ENCODE results near the gene SLC25A21. TPM values are rescaled to one million over a fixed set of nuclear protein-coding genes. Genes with fewer than 3 reads are reported as not detected.

SLC25A21 gene
- total and polyA plus RNA-seq, 4 donors = 0.65 to 1.4 (median 1.3) TPM; not detected in 1

DNA sequence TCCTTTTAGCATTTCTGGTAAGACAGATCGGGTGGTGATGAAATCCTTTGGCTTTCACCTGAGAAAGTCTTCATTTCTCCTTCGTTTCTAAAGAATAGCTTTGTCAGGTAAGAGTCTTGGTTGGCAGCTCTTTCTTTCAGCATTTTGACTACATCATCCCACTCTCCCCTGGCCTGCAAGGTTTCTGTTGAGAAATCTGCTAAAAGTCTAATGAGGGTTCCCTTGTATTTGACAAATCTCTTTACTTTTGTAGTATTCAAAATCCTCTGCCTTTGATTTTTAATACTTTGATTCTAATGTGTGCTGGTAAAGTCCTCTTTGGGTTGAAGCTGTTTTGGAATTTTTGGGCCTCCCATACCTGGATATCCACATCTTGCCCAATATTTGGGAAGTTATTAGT is 390.5 kb downstream of the SLC25A21 start:
- intact Hi-C loops (cut with DNase I) = no loop called here
- 88 to 89% methylated on average over 2 of the region's 2 CpGs for WGBS, 2 donors
- H3K9me3 ChIP-seq (ENCODE audit: control insufficient read depth, low read length) = peaks cover 3% of the 10 kb centered on the region

DNA sequence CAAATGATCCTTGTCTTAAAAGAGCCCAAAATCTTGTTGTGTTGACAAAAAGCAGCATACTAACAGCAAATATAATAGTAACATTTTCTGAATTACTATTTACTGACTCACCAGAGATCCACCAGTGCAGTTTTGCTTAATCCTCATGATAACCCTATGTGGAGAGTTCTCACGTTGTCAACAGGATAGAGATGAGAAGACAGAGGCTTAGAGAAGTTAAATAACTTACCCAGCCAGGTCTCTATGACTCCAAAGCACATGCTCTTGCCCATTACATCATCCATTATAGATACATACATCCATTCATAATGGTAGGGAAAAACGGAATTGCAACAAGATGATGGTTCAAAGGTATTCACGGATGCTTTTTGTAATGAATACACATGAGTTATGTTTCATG is 398.8 kb downstream of the SLC25A21 start:
- Histone ChIP-seq H3K27me3 (ENCODE audit: control insufficient read depth in 1 of 2, insufficient read depth in 2 of 2, low read length in 1 of 2) (no peaks in the 10 kb centered on the region), H3K4me3 (ENCODE audit: low read length in 2 of 2) (no peak overlapping the region), H3K36me3 (ENCODE audit: control insufficient read depth in 1 of 2, insufficient read depth in 2 of 2, low read length in 1 of 2) (no peaks in the 10 kb centered on the region), H3K27ac (ENCODE audit: low read depth in 1 of 2, low read length in 2 of 2) (no peak overlapping the region), H3K4me1 (ENCODE audit: control insufficient read depth in 1 of 2, insufficient read depth in 2 of 2, low read length in 2 of 2) (peaks cover 0 to 2% of the 10 kb centered on the region in 2 donors), H3K9me3 (ENCODE audit: control insufficient read depth, low read length) (no peaks in the 10 kb centered on the region)
- intact Hi-C loops (cut with DNase I) = no loop called here
- DNase-seq = no peak
- no peak for ATAC-seq (ENCODE audit: low FRiP score)
- WGBS, 2 donors = 67 to 71% methylated on average over 3 of the region's 3 CpGs

More for the DNA sequence above, 390.5 kb downstream of the SLC25A21 start:
- DNase-seq = no peak
- H3K4me3 ChIP-seq (ENCODE audit: low read length in 2 of 2) = no peak overlapping the region
- no peak for ATAC-seq (ENCODE audit: low FRiP score)
- no peaks in the 10 kb centered on the region for H3K4me1 ChIP-seq (ENCODE audit: control insufficient read depth in 1 of 2, insufficient read depth in 2 of 2, low read length in 2 of 2)
- H3K36me3 ChIP-seq (ENCODE audit: control insufficient read depth in 1 of 2, insufficient read depth in 2 of 2, low read length in 1 of 2) = no peaks in the 10 kb centered on the region
- no peak overlapping the region for H3K27ac ChIP-seq (ENCODE audit: low read depth in 1 of 2, low read length in 2 of 2)
- no peaks in the 10 kb centered on the region for H3K27me3 ChIP-seq (ENCODE audit: control insufficient read depth in 1 of 2, insufficient read depth in 2 of 2, low read length in 1 of 2)

DNA sequence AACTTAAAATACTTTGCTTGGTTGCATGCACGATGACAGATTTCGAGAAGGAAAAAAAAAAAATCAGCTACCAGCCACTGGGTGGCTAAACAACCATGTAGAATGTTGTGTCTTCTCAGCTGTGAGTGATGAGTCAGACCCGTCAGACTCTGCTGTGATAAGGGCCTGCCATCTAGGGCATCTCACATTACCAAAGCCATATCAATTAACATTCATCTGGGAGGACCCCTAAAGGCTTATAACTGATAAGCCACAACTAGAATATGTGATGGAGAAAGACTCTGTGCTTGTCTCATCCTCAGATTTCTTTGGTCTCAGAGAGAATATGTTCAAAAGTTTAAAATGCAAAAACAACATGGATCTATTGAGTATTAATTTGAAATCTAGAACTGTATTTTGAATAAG is 399.3 kb downstream of the SLC25A21 start:
- no peak for ATAC-seq (ENCODE audit: low FRiP score)
- 15 to 22% methylated on average over 3 of the region's 3 CpGs for WGBS, 2 donors
- no peaks in the 10 kb centered on the region for H3K27me3 ChIP-seq (ENCODE audit: control insufficient read depth in 1 of 2, insufficient read depth in 2 of 2, low read length in 1 of 2)
- no peak overlapping the region for H3K27ac ChIP-seq (ENCODE audit: low read depth in 1 of 2, low read length in 2 of 2)
- H3K4me3 ChIP-seq (ENCODE audit: low read length in 2 of 2) = no peak overlapping the region
- H3K4me1 ChIP-seq (ENCODE audit: control insufficient read depth in 1 of 2, insufficient read depth in 2 of 2, low read length in 2 of 2) = peaks cover 0 to 2% of the 10 kb centered on the region in 2 donors
- H3K9me3 ChIP-seq (ENCODE audit: control insufficient read depth, low read length) = no peaks in the 10 kb centered on the region
- H3K36me3 ChIP-seq (ENCODE audit: control insufficient read depth in 1 of 2, insufficient read depth in 2 of 2, low read length in 1 of 2) = no peaks in the 10 kb centered on the region
- intact Hi-C loops (cut with DNase I) = no loop called here
- DNase-seq = no peak

DNA sequence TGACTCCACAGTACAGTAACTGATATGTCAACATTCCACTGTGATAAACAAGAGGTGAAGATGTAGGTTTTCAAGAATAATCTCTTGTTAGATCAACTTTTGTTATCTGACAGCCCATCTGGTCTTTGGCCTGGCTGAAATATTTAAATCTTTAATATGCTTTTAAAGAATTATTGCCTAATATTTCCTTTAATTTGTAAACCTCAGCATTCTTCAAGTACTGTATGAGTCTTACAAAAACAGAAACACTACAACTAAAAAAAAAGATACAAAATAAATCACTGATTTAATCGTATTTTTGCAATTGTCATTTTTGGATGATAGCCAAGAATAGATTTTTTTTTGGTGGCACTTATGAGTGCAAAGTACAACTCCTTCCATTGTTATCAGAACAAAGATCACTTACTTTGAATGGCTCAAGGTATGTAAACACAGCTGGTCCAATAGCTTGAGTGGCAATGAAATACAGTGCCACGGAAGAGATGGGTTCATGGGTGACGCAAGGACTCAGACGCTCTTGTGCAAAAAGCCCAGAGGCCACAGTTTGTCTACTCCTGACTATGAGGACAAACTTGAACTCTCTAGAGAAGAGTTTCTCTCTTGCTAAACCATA is 401.3 kb downstream of the SLC25A21 start:
- no peak for ATAC-seq (ENCODE audit: low FRiP score)

DNA sequence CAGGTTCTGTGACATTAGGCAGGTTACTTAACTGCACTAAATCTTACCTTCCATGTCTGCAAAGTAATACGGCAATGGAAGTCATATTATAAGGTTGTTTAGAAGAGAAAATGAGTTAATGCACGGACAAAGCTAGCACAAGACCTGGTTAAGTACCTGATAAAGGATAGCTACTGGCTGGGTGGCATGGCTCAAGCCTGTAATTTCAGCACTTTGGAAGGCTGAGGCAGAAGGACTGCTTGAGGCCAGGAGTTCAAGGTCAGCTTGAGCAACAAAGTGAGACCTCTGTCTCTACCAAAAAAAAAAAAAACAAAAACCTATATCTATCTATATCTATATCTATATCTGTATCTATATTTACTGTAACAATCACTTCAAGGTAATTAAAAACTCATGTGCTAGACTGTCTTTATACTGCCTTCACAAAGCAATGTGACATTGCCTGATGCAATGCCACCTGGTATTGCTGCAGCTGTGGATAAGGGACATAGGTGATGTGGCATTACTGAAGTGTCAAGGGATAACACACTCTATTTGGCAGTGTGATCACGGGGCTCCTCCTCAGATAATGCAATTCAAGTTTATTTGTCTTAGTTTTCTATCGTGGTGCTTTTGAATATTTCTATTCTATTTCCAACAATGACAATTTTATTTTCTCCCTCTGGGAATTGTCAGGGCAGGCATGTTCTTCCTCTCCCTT is 403.6 kb downstream of the SLC25A21 start:
- intact Hi-C loops (cut with DNase I) = no loop called here
- DNase-seq (no peak), ATAC-seq (ENCODE audit: low FRiP score) (no peak)
- Histone ChIP-seq H3K9me3 (ENCODE audit: control insufficient read depth, low read length) (peaks cover 2% of the 10 kb centered on the region), H3K27me3 (ENCODE audit: control insufficient read depth in 1 of 2, insufficient read depth in 2 of 2, low read length in 1 of 2) (no peaks in the 10 kb centered on the region), H3K27ac (ENCODE audit: low read depth in 1 of 2, low read length in 2 of 2) (no peak overlapping the region), H3K36me3 (ENCODE audit: control insufficient read depth in 1 of 2, insufficient read depth in 2 of 2, low read length in 1 of 2) (no peaks in the 10 kb centered on the region), H3K4me3 (ENCODE audit: low read length in 2 of 2) (no peak overlapping the region), H3K4me1 (ENCODE audit: control insufficient read depth in 1 of 2, insufficient read depth in 2 of 2, low read length in 2 of 2) (peaks cover 0 to 2% of the 10 kb centered on the region in 2 donors)
- WGBS, 2 donors = 64 to 72% methylated on average over 4 of the region's 4 CpGs

More for the DNA sequence above, 401.3 kb downstream of the SLC25A21 start:
- Histone ChIP-seq H3K27ac (ENCODE audit: low read depth in 1 of 2, low read length in 2 of 2) (no peak overlapping the region), H3K27me3 (ENCODE audit: control insufficient read depth in 1 of 2, insufficient read depth in 2 of 2, low read length in 1 of 2) (no peaks in the 10 kb centered on the region), H3K9me3 (ENCODE audit: control insufficient read depth, low read length) (no peaks in the 10 kb centered on the region), H3K4me1 (ENCODE audit: control insufficient read depth in 1 of 2, insufficient read depth in 2 of 2, low read length in 2 of 2) (peaks cover 0 to 2% of the 10 kb centered on the region in 2 donors), H3K4me3 (ENCODE audit: low read length in 2 of 2) (no peak overlapping the region), H3K36me3 (ENCODE audit: control insufficient read depth in 1 of 2, insufficient read depth in 2 of 2, low read length in 1 of 2) (no peaks in the 10 kb centered on the region)
- no peak for DNase-seq
- intact Hi-C loops (cut with DNase I) = no loop called here
- WGBS, 2 donors = 37 to 42% methylated on average over 4 of the region's 4 CpGs

DNA sequence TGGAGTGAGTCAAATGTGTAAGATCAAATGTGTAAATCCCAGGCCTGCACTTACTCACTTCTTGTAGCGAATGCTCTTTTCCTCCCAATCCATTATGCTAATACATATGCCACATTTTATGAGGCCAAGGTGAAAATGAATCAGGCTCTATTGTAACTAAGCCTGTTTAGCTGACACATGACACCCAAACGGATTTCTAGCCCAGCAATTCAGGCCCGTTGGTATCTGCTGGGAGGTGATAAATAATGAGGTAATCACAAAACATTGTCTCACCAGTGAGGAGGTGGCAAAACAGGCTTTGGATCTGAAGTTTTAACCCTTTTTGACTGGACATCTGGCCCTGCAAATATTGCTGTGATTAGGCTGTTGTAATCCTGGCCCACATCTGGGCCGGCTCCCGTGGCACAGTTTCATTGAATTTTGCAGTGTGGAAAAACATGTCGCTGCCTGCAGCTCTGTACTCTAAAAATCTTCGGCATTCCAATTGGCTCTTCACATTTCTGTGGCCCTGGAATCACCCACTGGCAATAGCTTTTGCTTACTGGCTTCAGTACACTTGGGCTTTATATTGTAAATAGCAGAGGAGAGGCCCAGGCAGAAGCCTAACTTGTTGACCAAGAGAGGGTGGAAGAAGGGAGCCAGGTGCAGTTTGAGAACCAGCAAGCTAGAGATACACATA is 404.7 kb downstream of the SLC25A21 start:
- intact Hi-C loops (cut with DNase I) = no loop called here
- H3K4me3 ChIP-seq (ENCODE audit: low read length in 2 of 2) = no peak overlapping the region
- no peak for DNase-seq
- H3K27ac ChIP-seq (ENCODE audit: low read depth in 1 of 2, low read length in 2 of 2) = no peak overlapping the region
- no peaks in the 10 kb centered on the region for H3K4me1 ChIP-seq (ENCODE audit: control insufficient read depth in 1 of 2, insufficient read depth in 2 of 2, low read length in 2 of 2)
- no peak for ATAC-seq (ENCODE audit: low FRiP score)
- peaks cover 2% of the 10 kb centered on the region for H3K9me3 ChIP-seq (ENCODE audit: control insufficient read depth, low read length)
- whole genome bisulfite sequencing, 2 donors = 37 to 49% methylated on average over 7 of the region's 7 CpGs
- no peaks in the 10 kb centered on the region for H3K27me3 ChIP-seq (ENCODE audit: control insufficient read depth in 1 of 2, insufficient read depth in 2 of 2, low read length in 1 of 2)
- no peaks in the 10 kb centered on the region for H3K36me3 ChIP-seq (ENCODE audit: control insufficient read depth in 1 of 2, insufficient read depth in 2 of 2, low read length in 1 of 2)

DNA sequence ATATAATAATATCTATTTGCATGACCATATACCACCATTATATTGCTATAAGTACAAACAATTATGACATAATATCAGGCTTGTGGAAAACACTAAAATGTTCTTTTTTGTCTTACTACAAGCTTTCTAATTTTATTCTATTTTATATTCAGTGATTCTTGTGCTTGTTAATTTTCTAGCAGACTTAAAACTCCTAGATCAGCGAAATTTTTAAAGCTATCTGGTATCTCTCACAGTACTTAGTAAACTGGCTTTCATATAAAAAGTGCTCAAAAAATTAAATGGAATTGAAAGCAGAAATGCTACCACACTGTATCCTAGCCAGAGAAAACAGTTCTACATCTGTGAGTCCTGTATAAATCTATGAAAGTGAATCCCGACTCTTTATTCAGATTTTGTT is 405.4 kb downstream of the SLC25A21 start:
- whole genome bisulfite sequencing, 2 donors = 74 to 78% methylated on average over 2 of the region's 2 CpGs
- no peak for DNase-seq
- no peak for ATAC-seq (ENCODE audit: low FRiP score)

DNA sequence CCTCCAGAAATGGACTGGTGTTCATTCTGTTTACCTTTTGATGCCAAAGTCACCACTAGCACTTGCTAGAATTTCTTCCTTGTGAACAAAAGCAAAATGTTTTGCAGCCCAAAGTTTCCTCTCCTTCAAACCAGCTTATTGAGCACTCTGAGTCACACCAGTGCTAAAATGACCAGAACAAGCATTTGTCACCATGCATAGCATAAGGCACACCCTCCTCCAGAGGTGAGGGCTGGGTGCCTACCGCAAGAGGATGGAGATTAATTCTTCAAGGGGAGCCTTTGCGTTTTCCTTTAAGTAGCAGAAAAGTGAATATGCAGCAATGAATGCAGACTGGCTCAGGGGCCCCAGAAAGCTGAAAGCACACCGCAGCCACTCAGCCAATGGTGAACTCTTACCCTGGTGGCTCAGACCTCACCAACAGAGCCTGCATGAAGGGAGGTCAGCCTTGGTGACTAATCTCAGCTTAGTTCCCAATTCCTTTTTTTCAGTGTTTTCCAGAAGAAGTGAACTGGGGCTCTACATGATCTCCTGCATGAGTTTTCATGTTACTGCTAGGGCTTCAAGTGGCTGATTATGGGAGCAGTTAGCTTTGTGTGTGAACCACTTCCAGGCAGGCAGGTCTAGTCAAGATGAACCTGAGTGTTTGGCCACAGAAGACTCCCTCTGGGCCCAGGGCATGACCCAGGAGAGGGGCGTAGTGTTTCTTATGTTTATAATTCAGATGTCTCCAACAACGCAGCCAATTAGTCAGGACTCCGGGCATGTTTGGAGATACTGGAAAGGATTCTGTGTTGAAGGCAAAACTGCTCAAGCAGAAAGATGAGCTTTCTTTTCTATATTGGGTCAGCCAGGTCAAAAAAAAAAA is 414.4 kb downstream of the SLC25A21 start:
- H3K9me3 ChIP-seq (ENCODE audit: control insufficient read depth, low read length) = peaks cover 3% of the 10 kb centered on the region
- H3K27me3 ChIP-seq (ENCODE audit: control insufficient read depth in 1 of 2, insufficient read depth in 2 of 2, low read length in 1 of 2) = no peaks in the 10 kb centered on the region
- no peak overlapping the region for H3K27ac ChIP-seq (ENCODE audit: low read depth in 1 of 2, low read length in 2 of 2)
- no peaks in the 10 kb centered on the region for H3K36me3 ChIP-seq (ENCODE audit: control insufficient read depth in 1 of 2, insufficient read depth in 2 of 2, low read length in 1 of 2)
- H3K4me1 ChIP-seq (ENCODE audit: control insufficient read depth in 1 of 2, insufficient read depth in 2 of 2, low read length in 2 of 2) = no peaks in the 10 kb centered on the region
- intact Hi-C loops (cut with DNase I) = loop anchor here in 1 of 2 donors (1.0 kb wide), 1 partner anchor 21 kb away; no protein-coding TSS in a partner anchor
- DNase-seq (no peak), ATAC-seq (ENCODE audit: low FRiP score) (no peak)
- 51 to 61% methylated on average over 6 of the region's 6 CpGs for WGBS, 2 donors
- H3K4me3 ChIP-seq (ENCODE audit: low read length in 2 of 2) = no peak overlapping the region

More for the DNA sequence above, 405.4 kb downstream of the SLC25A21 start:
- H3K36me3 ChIP-seq (ENCODE audit: control insufficient read depth in 1 of 2, insufficient read depth in 2 of 2, low read length in 1 of 2) = no peaks in the 10 kb centered on the region
- H3K27me3 ChIP-seq (ENCODE audit: control insufficient read depth in 1 of 2, insufficient read depth in 2 of 2, low read length in 1 of 2) = no peaks in the 10 kb centered on the region
- intact Hi-C loops (cut with DNase I) = no loop called here
- no peak overlapping the region for H3K27ac ChIP-seq (ENCODE audit: low read depth in 1 of 2, low read length in 2 of 2)
- H3K4me1 ChIP-seq (ENCODE audit: control insufficient read depth in 1 of 2, insufficient read depth in 2 of 2, low read length in 2 of 2) = no peaks in the 10 kb centered on the region
- H3K9me3 ChIP-seq (ENCODE audit: control insufficient read depth, low read length) = peaks cover 2% of the 10 kb centered on the region
- H3K4me3 ChIP-seq (ENCODE audit: low read length in 2 of 2) = no peak overlapping the region

All from aorta (tissue), 5 donors.